Measurements from ENCODE around the gene MEX3D. TPM values are rescaled to one million over a fixed set of nuclear protein-coding genes. Genes with fewer than 3 reads are reported as not detected.
"Not testable (repeated sequence)": the region's sequence is repeated elsewhere in the genome, so short reads cannot be mapped to it uniquely, and the experiment has no call there.

Gene MEX3D
- total RNA-seq, 1 experiment from 2014 or later, result 11.5 TPM

DNA sequence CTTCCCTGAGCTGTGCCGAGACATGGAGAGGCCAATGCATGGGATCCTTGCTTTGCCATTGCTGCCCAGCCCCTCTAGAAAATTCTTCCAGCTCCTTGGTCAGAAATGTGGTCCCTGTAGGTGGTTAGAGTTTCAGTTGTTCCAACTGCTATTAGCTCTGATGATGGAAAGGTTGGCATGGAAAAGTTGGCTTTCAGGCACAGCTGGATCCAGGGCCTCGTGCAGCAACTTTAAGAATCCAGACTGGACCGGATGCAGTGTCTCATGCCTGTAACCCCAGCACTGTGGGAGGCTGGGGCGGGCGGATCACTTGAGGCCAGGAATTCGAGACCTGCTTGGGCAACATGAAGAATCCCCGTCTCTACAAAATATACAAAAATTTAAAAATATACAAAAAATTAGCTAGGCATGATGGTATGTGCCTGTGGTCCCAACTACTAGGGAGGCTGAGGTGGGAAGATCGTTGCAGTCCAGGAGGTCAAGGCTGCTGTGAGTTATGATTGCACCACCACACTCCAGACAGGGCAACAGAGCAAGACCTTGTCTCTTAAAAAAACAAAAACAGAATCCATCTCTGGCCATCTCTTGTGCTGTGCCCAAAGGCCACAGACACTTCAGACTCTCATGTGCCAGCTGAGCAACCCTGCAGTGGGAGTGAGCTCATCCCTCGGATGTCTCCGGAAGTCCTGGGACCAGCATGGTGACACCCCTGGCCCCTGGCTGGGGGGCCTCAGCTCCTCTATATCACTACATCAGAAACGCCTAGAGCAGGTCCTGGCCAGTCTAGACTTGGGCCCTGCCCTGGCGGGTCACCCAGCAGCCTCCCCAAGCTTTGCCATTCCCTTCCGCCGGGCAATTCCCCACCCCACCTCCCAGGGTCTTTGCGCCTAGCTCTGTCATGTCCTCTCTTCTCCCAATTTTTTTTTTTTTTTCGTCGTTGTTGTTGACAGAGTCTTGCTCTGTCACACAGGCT lies 16.8 kb downstream of the MEX3D start:
- DNase-seq (ENCODE audit: extremely low read depth, low read depth), result no peak

DNA sequence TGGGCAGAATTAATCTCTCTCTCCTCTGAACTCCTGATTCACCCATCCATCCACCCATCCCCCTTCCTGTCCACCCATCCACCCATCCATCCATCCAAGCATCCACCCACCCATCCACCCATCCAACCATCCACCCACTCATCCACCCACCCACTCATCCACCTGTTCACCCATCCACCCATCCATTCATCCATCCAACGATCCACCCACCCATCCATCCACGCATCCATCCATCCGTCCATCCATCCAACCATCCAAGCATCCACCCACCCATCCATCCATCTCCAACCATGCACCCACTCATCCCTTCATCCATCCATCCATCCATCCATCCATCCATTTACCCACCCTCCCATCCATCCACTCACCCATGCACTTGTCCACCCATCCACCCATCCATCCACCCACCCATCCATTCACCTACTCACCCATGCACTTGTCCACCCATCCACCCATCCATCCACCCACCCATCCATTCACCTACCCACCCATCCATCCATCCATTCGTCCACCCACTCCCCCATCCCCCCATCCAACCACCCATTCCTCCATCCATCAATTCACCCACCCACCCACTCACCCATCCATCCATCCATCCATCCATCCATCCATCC lies 18.7 kb downstream of the MEX3D start:
- DNase-seq (ENCODE audit: extremely low read depth, low read depth), result no peak

DNA sequence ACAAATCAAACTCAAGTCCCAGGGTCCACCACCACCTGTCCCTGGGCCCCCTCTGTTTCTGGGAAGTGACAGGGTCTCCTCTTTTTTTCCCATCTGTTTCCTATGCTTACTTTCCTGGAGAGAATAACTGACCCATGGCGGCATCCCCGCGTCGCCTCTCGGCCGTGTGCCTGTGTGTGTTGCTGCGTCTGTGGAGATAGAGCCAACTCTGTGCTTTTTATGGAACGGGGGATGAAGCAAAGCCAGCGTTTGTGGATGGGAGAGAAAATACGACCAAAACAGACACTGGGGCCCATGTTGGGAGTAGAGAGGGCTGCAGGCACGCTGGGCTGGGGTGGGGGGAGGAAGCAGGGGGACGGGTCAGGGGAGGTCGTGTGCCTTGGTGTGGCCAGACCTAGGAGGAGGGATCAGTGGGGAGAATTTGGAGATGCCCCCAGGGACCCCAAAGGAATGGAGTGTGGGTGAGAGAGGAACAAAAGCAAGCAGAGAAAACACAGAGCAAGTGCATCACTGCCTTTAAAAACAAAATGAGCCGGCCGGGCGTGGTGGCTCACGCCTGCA lies 27.7 kb downstream of the MEX3D start:
- DNase-seq (ENCODE audit: extremely low read depth, low read depth), result no peak

DNA sequence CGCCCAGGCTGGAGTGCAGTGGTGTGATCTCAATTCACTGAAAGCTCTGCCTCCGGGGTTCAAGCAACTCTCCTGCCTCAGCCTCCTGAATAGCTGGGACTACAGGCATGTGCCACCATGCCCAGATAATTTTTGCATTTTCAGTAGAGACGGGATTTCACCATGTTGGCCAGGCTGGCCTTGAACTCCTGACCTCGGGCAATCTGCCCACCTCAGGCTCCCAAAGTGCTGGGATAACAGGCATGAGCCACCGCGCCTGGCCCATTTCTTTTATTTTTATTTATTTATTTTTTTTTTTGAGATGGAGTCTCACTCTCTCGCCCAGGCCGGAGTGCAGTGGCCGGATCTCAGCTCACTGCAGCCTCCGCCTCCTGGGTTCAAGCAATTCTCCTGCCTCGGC lies 28.4 kb downstream of the MEX3D start:
- DNase-seq (ENCODE audit: extremely low read depth, low read depth), result not testable (repeated sequence)

DNA sequence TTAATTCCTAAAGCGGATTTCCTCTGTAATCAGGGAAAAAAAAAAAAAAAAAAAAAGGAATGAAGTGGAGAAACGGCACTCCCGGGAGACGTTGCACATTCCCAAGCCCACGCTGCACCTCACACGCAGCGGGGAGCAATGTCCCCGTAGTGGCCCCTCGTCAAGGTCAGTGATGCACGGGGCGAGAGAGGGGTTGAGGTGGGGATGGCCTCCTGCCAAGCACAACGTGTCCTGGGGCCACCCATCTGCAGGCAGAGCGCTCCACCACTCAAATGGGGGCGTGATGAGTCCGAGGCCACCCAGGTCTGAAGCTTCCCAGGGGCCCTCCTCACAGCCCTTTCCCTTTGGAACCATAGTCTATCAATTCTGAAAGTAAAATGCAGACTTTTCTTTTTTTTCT lies 29.1 kb downstream of the MEX3D start:
- DNase-seq (ENCODE audit: extremely low read depth, low read depth), result no peak

DNA sequence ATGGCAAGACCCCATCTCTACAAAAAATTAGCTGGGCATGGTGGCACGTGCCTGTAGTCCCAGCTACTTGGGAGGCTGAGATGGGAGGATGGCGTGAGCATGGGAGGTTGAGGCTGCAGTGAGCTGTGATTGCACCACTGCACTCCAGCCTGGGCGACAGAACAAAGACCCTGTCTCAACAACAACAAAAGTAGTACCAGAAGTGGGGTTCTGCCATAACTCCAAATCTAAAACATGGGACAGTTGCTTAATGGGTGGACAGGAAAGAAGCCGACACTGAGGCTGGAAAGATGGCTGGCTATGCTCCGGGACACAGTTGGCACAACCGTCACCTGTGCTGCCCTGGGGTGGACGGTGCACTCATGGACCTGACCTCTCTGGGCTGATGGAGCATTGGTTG lies 32.4 kb downstream of the MEX3D start:
- DNase-seq (ENCODE audit: extremely low read depth, low read depth), result not testable (repeated sequence)

DNA sequence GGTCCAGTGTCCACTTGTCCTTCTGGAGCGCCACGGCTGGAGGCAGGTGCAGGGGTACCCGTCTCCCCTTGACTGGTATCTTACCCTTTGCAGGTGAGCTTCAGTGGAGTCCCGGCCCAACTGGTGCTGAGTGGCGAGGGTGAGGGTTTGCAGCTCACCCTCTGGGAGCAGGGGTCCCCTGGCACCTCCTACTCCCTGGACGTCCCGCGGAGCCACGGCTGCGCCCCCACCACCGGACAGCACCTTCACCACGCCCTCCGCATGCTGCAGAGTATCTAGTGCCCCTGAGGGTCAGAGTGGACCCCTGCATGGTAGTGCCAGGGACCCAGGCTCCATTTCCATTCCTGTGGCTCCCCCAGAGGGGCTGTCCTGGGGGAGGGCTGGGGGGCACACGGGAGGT lies 33.2 kb downstream of the MEX3D start:
- DNase-seq (ENCODE audit: extremely low read depth, low read depth), result no peak

DNA sequence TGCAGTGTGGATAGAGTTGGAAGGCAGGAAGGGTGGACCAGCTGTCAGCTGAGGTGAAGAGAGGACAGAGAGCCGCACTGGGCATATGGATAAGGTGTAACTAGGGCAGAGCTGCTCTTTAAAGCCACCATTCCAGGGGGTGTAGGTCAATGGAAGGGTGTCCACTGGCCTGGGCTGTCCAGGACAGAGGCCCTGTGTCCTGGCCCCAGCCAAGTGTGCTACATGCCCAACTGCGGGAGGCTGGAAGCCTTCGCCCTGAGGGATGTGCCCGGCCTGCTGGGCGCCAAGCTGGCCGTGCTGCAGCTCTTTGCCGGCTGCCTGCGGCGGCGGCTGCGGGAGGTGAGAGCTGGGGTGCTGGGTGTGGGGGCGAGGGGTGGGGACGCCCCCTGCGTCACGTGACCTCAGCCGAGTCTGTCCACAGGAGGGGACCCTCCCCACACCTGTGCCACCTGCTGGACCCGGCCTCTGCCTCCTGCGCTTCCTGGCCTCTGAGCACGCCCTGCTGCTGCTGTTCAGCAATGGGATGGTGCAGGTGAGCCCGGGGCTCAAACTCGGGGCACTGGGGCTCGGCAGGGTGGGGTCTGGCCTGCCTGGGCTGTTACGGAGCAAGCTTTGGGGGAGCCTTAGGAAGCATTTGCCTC lies 34.5 kb downstream of the MEX3D start:
- no peak for DNase-seq (ENCODE audit: extremely low read depth, low read depth)

DNA sequence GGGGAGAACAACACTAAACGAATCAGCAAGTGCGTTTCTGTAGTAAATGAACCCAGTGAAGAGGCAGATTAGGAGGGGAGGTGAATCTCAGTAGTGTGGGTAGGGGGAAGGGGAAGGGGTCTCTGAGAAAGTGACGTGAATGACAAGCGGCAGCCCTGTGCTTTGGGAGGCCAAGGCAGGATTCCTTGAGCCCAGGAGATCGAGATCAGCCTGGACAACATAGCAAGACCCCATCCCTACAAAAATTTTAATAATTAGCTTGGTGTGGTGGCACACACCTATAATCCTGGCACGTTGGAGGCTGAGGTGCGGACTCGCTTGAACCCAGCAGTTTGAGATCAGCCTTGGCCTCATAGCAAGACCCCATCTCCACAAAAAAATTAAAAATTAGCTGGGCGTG lies 36.1 kb downstream of the MEX3D start:
- no peak for DNase-seq (ENCODE audit: extremely low read depth, low read depth)

DNA sequence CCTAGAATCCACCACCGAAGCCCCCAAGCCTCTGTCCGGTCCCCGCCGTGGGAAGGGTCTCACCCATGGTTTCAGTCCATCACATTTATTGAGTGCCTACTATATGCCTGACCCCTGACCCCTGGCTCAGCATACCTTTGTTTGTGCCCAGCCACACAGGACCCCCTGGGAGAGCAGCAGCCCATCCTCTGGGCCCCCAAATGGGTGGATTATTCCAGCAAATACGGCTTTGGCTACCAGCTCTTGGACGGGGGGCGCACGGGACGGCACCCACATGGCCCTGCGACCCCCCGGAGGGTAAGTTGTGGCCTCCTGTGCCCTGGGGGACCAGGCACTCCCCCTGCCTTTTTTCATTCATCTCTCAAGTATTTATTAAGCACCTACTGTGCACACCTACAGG lies 36.5 kb downstream of the MEX3D start:
- no peak for DNase-seq (ENCODE audit: extremely low read depth, low read depth)

DNA sequence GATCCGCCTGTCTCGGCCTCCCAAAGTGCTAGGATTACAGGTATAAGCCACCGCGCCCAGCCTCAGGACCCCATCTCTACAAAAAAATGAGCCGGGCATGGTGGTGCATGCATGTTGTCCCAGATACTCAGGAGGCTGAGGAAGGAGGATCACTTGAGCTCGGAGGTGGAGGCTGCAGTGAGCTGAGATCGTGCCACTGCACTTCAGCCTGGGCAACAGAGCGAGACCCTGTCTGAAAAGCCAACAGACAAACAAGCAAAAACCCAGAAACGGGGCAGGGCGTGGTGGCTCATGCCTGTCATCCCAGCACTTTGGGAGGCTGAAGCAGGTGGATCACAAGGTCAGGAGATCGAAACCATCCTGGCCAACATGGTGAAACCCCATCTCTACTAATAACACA lies 37.3 kb downstream of the MEX3D start:
- not testable (repeated sequence) for DNase-seq (ENCODE audit: extremely low read depth, low read depth)

DNA sequence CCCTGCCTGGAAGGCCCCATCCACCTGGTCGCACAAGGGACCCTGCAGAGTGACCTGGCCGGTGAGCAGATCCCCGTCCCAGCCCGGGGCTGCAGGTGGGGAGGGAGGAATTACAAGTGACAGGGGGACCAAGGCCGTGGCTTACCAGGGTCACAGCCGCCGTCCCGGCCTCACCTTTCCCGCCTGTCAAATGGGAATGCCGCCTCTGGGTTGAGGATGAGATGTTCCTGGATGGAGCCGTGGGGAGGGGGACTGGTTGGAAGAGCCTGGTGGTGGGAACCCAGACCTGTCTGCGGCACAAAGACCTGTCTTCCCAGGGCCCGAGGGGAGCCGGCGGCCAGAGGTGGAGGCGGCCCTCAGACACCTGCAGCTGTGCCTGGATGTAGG lies 38.7 kb downstream of the MEX3D start:
- no peak for DNase-seq (ENCODE audit: extremely low read depth, low read depth)

DNA sequence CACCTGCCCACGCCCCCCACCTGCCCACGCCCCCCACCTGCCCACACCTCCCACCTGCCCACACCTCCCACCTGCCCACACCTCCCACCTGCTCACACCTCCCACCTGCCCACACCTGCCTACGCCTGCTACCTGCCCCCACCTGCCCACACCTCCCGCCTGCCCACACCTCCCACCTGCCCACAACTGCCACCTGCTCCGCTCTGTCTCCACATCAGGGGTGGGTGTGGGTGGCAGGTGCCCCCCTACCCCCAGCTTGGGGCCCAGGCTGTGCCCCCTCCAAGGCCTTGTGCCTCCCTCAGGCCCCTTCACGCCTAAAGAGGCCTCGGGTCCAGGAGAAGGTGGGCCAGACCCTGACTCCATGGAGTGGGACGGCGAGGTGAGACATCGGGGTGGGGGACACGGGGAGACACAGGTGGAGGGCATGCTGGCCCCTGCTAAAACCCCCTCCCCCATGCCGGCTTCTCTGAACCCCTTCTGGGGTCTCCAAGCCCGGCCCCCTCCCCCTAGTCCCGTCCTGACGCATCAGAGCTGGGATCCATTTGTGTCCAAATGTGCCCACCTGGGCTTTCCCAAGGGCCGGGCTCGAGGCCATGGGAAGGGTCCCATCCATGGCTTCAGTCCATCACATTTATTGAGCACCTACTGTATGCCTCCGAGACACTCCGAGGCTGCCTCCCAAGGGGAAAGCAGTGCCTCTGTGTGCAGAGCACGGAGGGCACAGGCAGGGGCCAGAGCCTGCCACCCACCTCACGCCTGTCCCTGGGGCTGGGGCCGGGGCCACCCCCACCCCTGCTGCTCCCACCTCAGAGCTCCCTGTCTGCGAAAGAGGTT lies 39.3 kb downstream of the MEX3D start:
- no peak for DNase-seq (ENCODE audit: extremely low read depth, low read depth)

DNA sequence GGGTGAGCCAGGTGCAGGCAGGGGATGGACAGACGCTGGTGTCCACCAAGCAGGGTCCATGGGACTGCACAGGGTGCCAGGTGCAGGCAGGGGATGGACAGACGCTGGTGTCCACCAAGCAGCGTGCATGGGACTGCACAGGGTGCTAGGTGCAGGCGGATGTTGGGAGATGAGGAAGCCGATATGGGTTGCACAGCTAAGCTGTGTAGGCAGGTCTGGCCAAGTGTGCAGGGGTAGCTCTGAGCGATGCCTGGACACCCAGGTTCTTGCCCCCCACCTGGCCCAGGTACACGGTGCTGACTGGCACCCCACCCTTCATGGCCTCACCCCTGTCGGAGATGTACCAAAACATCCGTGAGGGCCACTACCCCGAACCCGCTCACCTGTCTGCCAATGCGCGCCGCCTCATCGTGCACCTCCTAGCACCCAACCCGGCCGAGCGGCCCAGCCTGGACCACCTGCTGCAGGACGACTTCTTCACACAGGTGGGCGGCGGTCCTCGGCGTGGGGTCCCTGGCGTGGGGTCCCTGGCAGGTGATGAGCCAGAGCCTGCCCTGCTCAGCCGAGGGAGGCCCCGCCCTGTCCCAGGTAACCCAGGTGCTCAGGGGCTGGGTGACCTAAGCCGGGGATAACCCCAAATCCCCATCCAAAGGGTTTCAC lies 40.3 kb downstream of the MEX3D start:
- no peak for DNase-seq (ENCODE audit: extremely low read depth, low read depth)

DNA sequence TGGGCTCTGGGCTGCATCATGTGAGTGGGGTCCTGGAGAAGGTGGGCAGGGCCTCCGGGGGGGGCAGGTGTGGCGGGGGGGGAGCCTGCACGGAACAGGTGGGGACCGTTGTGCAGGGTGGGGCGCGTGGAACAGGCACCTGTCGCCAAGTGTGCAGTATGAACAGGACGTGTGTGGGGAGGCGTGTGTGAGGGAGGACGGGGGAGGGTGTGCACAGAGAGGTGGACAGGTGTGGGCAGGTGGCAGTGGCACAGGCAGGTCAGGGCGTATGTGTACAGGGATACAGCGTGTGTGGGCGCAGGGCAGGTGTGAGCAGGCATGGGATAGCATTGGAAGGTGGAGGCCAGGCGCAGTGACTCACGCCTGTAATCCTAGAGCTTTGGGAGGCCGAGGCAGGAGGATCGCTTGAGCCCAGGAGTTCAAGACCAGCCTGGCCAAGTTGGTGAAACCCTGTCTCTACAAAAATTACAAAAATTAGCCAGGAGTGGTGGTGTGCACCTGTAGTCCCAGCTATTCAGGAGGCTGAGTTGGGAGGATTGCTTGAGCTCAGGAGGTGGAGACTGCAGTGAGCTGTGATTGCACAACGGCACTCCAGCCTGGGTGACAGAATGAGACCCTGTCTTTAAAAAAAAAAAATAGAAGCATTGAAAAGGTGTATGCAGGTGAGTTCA lies 41.0 kb downstream of the MEX3D start:
- DNase-seq (ENCODE audit: extremely low read depth, low read depth), result no peak

DNA sequence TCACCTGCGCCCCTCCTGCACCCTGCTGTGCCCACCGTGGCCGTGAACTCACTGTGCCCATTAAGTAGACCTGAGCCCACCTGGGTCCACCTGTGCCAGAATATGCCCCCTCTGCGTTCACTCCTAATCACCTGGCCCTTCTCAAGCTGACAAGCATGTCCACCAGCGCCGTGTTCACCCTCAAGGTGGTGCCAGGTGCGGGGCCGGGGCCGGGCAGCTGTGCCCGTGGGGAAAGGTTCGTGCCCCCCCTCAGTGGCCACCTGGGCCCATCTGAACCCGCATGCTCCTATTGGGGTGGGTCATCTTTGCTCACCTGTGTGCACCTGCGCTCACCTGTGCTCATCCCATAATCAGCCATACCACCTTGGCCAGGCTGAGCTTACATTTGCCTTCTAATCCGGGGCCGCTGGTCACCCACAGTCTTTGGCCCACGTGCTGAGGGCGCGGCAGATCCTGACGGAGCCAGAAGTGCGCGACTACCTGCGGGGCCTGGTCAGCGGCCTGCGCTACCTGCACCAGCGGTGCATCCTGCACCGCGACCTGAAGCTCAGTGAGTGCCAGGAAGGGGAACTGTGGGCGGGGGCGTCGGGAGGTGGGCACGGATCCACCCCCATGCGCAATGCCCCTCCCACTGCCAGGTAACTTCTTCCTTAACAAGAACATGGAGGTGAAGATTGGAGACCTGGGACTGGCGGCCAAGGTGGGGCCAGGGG lies 41.9 kb downstream of the MEX3D start:
- DNase-seq (ENCODE audit: extremely low read depth, low read depth), result no peak

DNA sequence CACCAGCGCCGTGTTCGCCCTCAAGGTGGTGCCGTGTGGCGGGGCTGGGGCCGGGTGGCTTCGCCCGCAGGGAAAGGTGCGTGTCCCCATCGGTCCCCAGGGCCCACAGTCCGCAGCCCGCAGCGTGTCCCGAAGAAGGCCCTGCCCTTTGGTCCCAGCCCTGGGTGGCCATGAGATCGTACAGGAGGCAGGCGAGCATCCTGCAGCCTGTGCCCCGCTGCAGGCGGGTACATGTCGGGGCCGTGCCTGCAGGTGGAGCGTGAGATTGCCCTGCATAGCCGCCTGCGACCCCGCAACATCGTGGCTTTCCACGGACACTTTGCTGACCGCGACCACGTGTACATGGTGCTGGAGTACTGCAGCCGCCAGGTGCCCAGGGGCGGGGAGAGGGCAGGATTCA lies 42.8 kb downstream of the MEX3D start:
- DNase-seq (ENCODE audit: extremely low read depth, low read depth), result no peak

DNA sequence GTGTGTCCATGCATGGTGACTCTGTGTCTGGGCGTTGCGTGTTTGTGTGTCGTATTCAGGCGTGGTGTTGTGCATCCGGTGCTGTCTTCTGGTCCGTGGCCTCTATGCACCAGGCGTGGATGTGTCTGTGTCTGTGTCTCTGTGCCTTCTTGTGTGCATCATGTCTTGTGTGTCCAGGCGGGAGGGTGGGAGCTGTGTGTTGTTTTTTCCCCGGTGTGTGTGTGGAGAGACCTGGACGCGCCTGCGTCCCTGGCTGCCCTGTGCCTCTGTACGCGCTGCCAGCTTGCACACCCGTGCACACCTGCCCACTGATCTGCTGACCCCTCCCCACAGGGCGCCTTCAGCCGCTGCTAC lies 43.2 kb downstream of the MEX3D start:
- no peak for DNase-seq (ENCODE audit: extremely low read depth, low read depth)

Measured in NCI-H460 (cell line).